IPS-18a (cell line): Measurements from ENCODE around the gene WFDC6.

Experiments used
- H3K27ac ChIP-seq: one replicate; pipeline ENCODE4 v1.5.1; 2013; ENCODE audit warnings: low read length
- H3K27me3 ChIP-seq: one replicate; pipeline ENCODE4 v1.6.1; 2013; ENCODE audit warnings: mild to moderate bottlenecking, low read length; ENCODE audit not compliant: control insufficient read depth, insufficient read depth
- H3K36me3 ChIP-seq: one replicate; pipeline ENCODE4 v1.6.1; 2013; ENCODE audit warnings: low read depth, low read length; ENCODE audit not compliant: control insufficient read depth
- H3K4me1 ChIP-seq: one replicate; pipeline ENCODE4 v1.6.1; 2013; ENCODE audit warnings: low read depth, low read length; ENCODE audit not compliant: control insufficient read depth
- H3K4me3 ChIP-seq: one replicate; pipeline ENCODE4 v1.5.1; 2013; ENCODE audit warnings: low read length
- H3K9ac ChIP-seq: one replicate; pipeline ENCODE4 v1.6.1; 2013; ENCODE audit warnings: mild to moderate bottlenecking, low read length, moderate library complexity
- H3K9me3 ChIP-seq: one replicate; pipeline ENCODE4 v1.6.1; 2013; ENCODE audit warnings: low read depth, low read length; ENCODE audit not compliant: control insufficient read depth

The WFDC6 gene

GRCh38 chr20:45496166-45496565 lies 43.1 kb downstream of the WFDC6 start:
- H3K27ac ChIP-seq: no peak overlapping the region
- no peaks in the 10 kb centered on the region for H3K9me3 ChIP-seq
- no peaks in the 10 kb centered on the region for H3K4me1 ChIP-seq
- no peak overlapping the region for H3K9ac ChIP-seq
- no peaks in the 10 kb centered on the region for H3K27me3 ChIP-seq
- no peaks in the 10 kb centered on the region for H3K36me3 ChIP-seq
- no peak overlapping the region for H3K4me3 ChIP-seq

- no peak overlapping the region for H3K4me3 ChIP-seq
- no peak overlapping the region for H3K27ac ChIP-seq
- H3K4me1 ChIP-seq: no peaks in the 10 kb centered on the region
These were observed 43.8 kb downstream of the WFDC6 start for GRCh38 chr20:45495501-45495941.

GRCh38 chr20:45489083-45489531 lies 50.2 kb downstream of the WFDC6 start:
- Histone ChIP-seq H3K36me3 (no peaks in the 10 kb centered on the region), H3K9ac (no peak overlapping the region), H3K4me3 (no peak overlapping the region), H3K9me3 (no peaks in the 10 kb centered on the region), H3K27me3 (no peaks in the 10 kb centered on the region), H3K4me1 (no peaks in the 10 kb centered on the region), H3K27ac (no peak overlapping the region)

More at GRCh38 chr20:45495501-45495941, 43.8 kb downstream of the WFDC6 start:
- H3K36me3 ChIP-seq: no peaks in the 10 kb centered on the region
- H3K9ac ChIP-seq: no peak overlapping the region
- no peaks in the 10 kb centered on the region for H3K9me3 ChIP-seq
- H3K27me3 ChIP-seq: no peaks in the 10 kb centered on the region

- H3K4me3 ChIP-seq: peak overlapping the region; percentile 21
- no peak overlapping the region for H3K9ac ChIP-seq
- H3K27ac ChIP-seq: no peak overlapping the region
- no peaks in the 10 kb centered on the region for H3K4me1 ChIP-seq
- no peaks in the 10 kb centered on the region for H3K27me3 ChIP-seq
- no peaks in the 10 kb centered on the region for H3K9me3 ChIP-seq
- no peaks in the 10 kb centered on the region for H3K36me3 ChIP-seq
These were observed 52.0 kb downstream of the WFDC6 start for GRCh38 chr20:45487231-45487635.

- H3K4me3 ChIP-seq: no peak overlapping the region
- no peaks in the 10 kb centered on the region for H3K27me3 ChIP-seq
- H3K4me1 ChIP-seq: no peaks in the 10 kb centered on the region
- H3K27ac ChIP-seq: no peak overlapping the region
- H3K9me3 ChIP-seq: no peaks in the 10 kb centered on the region
- no peaks in the 10 kb centered on the region for H3K36me3 ChIP-seq
- H3K9ac ChIP-seq: no peak overlapping the region
These were observed 53.9 kb downstream of the WFDC6 start for GRCh38 chr20:45485388-45485787.

GRCh38 chr20:45484676-45485075 lies 54.6 kb downstream of the WFDC6 start:
- Histone ChIP-seq H3K4me1 (no peaks in the 10 kb centered on the region), H3K27ac (no peak overlapping the region), H3K36me3 (no peaks in the 10 kb centered on the region), H3K9ac (no peak overlapping the region), H3K27me3 (no peaks in the 10 kb centered on the region), H3K9me3 (no peaks in the 10 kb centered on the region), H3K4me3 (no peak overlapping the region)
